HG03108 (cell line): ENCODE measurements around the gene C12orf76.
"Not testable (repeated sequence)": the region's sequence is repeated elsewhere in the genome, so short reads cannot be mapped to it uniquely, and the experiment has no call there.

Experiments used
- ATAC-seq: cut with Tn5 transposase; IDR thresholded peaks from one replicate; pipeline ENCODE4 v1.9.1; 2021; ENCODE audit warnings: moderate library complexity; ENCODE audit not compliant: unreplicated experiment

The C12orf76 gene

DNA sequence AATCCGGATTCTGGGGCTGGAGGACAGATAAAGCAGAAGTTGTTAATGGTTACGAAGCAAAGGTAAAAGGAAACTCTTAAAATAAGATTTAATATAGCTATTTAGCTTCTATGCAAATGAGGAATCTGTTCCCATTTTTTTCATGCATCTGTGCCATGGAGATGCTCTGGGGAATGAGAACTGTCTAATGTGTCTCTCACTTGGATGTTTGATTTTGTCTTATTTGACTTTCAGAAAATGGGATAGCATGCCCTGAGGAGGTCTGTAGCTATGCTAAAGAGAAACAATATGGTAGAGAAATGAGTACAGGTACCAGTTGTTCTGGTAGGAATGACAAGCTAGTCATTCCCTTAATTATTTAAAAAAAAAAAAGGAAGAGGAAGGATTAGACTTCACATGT lies 24.3 kb downstream of the C12orf76 start:
- ATAC-seq = no peak

DNA sequence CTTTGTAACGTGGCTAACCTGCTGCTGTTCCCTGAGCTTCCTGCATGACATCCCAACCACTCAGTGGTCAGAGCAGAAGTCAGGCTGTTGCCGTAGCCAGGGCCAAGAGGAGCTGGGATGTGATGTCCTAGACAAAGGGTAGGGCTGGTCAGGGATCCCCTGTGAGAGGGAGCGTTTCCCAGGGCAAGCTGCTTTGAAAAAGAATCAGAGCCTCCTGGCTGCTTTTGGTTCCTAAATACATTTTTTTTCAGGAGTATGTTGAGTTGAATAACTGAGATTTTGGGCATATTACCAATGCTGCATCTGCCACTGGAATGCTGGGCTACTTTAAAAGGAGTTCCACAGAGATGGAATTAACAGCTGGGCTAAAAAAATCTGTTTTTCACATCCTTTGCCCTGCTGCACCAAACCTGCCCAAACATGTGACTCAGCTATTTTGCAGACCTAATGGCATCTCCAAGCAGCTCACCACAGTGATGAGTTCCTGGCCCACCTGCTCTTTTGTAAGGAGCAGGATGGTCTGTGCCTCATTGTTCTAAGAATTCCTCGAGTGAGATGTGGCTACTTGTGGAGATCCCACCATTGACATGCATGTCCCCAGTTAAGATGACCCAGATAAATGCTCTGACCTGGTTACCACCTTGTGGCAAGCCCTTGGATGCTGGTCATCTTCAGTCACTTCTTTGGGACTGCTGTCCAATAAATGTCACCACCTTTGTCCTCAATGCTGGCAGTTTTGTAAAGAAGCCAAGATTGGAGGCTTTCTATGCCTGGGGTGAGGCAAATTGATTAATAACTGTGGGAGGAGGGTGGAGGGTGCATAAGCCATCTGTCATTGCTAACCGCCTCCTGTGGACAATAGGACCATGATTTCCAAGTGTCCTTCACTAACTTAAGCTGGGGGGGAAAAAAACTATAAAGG lies 25.0 kb downstream of the C12orf76 start:
- ATAC-seq = no peak

DNA sequence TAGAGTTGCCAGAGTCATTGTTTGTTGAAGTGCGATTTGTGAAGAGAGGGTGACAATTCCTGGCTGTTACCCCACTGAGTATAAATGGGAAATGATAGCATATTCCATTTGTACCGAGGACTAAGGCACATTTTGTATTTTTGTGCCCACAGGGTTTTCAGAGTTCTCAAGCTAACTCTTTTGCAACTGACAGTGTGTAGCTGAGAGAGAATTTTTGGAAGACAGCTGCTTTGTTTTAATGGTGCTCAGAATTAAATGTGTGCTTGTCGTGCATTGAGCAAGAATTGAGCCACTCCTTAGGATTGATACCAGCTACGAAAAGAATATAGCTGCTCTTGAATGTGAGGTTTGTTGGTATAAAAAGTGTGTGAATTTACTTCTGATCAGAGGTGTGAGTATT lies 27.4 kb downstream of the C12orf76 start:
- no peak for ATAC-seq

GRCh38 chr12:110015132-110015531 lies 33.2 kb downstream of the C12orf76 start:
- ATAC-seq = no peak

DNA sequence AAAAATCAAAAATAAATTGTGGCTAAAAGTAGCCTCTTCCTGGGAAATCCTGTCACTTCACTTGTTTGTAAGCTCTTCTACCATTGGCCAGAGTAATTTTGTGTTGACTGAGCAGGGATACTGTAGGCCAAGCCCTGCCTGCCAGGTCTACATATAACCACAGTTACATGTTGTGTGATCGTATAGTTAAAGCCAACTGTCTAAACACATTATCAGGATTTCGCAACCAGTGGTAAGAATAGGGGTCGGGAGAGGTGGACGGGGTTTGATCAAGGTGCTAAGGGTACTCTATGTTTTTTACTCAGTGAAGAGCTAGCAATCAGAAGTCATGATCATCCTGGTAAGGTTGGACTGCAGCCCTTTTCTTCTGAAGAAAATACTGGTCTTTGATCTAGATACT lies 35.7 kb downstream of the C12orf76 start:
- ATAC-seq = no peak

DNA sequence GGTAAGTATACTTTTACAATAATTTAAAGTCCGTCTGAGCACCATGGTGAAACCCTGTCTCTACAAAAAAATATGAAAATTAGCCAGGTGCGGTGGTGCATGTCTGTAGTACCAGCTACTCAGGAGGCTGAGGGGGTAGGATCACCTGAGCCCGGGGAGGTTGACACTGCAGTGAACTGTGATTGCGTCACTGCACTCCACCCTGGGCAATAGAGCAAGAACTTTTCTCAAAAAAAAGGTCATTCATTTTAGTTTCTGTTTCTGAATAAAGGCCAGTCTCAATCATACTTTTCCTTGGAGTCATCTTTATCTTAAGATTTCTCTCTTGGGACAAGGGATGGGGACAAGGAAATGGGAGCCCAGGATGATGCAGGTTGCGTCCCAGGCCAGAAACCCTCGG lies 36.2 kb downstream of the C12orf76 start:
- no peak for ATAC-seq

DNA sequence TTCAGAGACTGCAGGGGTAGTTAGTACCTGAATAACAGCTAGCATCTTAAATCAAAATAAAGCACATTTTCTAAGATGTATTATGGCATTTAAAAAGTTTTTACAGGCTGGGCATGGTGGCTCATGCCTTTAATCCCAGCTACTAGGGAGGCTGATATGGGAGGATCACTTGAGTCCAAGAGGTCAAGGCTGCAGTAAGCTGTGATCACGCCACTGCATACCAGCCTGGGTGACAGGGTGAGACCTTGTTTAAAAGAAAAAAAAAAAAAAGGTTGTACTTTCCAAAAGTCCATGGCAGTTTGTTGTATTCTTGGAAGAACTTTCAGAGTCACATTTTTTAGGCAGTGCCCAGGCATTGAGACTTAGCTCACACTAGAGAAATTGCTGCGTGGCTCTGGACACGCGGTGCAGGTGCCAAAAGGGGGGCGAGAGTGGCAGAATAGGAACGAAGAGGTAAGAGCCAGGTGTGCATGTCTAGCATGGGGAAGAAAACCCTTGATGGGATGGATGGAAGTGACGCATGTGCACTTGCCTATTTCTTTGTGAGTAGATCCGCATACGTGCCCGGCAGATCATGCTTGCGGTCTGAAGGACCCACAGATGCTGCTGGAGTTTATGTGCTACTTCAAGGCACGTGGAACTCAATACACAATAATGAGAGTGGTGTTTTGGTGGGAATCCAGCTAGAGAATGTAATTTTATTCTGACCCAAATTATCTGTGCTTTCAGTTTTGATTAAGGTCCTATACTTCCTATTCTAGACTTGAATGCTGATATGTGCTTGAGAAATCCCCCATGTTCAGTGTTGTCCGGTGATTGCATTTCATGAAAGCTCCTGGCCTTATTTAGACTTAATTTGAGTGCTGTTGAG lies 37.2 kb downstream of the C12orf76 start:
- ATAC-seq = peak; percentile 41

DNA sequence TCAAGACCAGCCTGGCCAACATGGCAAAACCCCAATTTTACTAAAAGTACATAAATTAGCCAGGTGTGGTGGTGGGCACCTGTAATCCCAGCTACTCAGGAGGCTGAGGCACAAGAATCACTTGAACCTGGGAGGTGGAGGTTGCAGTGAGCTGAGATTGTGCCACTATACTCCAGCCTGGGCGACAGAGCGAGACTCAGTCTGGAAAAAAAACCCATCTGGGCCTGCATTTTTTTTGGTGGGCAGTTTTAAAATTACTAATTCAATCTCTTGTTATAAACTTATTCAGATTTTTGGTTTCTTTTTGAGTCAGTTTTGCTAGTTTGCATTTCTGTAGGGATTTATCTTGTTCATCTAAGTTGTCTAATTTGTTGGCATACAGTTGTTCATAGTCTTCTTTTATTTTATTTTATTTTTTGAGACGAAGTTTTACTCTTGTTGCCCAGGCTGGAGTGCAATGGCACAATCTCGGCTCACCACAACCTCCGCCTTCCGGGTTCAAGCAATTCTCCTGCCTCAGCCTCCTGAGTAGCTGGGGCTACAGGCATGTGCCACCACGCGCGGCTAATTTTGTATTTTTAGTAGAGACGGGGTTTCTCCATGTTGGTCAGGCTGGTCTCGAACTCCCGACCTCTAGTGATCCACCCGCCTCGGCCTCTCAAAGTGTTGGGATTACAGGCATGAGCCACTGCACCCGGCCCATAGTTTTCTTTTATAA lies 39.5 kb downstream of the C12orf76 start:
- not testable (repeated sequence) for ATAC-seq

GRCh38 chr12:110007881-110008280 lies 40.4 kb downstream of the C12orf76 start:
- ATAC-seq = no peak

DNA sequence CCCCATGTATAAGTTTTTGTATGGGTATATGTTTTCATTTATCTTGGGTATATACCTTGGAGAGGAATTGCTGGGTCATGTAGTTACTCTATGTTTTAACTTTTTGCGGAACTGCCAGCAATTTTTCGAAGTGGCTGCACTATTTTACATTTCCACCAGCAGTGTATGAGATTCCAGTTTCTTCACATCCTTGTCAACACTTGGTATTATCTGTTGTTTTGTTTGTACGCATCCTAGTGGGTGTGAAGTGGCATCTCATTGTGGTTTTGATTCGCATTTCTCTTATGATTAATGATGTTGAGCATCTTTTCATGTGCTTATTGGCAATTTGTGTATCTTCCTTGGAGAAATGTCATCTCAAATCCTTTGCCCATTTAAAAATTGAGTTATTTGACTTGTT lies 42.2 kb downstream of the C12orf76 start:
- no peak for ATAC-seq

DNA sequence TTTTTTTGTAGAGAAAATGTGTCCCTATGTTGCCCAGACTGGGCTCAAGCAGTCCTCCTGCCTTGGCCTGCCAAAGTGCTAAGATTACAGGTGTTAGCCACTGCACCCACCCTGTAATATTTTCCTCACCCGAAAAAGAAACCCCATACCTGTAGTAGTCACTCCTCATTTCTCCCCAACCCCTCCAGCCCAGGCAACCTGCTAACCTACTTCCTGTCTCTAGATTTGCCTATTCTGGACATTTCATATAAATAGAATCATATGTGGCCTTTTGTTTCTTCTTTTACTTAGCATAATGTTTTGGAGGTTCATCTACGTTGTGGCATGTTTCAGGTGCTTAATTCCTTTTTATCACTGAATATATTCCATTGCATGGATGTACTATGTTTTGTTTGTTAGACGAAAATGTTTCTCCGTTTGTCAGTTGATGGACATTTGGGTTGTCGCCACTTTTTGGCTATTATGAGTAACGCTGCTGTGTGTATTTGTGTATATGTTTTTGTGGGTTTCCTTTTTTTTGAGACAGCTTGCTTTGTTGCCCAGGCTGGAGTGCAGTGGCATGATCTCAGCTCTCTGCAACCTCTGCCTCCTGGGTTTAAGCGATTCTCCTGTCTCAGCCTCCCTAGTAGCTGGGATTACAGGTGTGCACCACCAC lies 42.9 kb downstream of the C12orf76 start:
- peak; percentile 46 for ATAC-seq

- peak; percentile 54 for ATAC-seq
These were observed 43.7 kb downstream of the C12orf76 start for GRCh38 chr12:110004598-110004997.

DNA sequence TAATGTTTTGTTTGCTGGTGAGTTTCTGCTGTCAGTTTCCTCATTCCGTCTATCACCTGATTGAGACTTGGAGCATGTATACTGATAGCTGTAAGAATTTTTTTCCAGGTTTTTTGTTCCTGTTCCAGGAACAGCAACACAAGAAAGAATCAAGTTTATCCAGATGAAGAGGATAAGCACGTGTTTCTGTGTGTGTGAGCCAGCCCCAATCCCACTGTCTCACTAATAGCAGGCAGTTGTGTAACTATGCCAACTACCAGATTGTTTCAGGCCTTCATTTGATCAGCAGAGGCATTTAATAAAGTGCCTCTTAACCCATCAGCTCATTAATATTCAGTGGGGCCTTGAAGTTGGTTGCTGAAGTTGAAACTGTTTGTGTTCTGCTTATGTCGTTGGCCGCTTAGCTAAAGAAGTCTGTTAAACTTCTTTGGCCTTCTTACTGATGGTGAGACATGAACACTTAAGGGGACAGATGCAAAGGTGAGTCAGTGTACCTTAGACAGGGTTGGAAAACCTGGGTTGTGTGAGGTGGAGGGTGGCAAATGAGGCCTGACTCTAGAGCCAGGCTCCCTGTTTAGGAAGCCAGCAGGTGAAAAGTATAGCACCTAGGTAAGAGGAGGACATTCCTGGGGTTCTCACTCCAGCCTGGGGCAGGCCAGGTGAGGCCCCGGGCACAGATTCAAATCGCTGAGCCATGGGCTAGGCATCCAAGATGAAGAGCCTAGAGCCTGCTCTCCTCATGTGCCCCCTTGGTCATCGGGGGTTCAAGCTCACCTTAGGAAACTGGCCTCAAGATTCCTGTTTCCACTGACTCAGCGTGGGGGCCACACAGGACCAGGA lies 45.4 kb downstream of the C12orf76 start:
- no peak for ATAC-seq

DNA sequence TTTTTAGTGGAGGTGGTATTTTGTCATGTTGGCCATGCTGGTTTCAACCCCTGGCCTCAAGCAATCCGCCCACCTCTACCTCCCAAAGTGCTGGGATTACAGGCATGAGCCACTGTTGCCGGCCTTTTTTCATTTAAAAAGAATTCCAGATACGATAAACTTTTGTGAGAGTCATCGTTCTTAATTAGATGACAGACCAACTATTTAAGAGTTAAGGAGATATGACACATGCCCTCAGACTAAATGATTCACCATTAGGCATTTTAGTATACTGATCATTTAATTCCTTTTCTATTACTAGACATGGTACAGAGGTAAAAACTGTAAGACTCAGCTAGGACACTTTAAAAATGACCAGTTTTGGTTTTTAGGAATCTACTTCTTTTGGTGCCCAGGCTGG lies 46.7 kb downstream of the C12orf76 start:
- ATAC-seq = no peak

- ATAC-seq = no peak
These were observed 48.3 kb downstream of the C12orf76 start for GRCh38 chr12:109999983-110000505.

GRCh38 chr12:109999649-109999971 lies 48.7 kb downstream of the C12orf76 start:
- ATAC-seq = no peak

- peak; percentile 40 for ATAC-seq
These were observed 49.2 kb downstream of the C12orf76 start, which contains the start of gene ANKRD13A for GRCh38 chr12:109998904-109999648. Gene ANKRD13A, plus strand, starts transcription at chr12:109999430. Its CDS starts 259 bp downstream, at chr12:109999689.

- ATAC-seq = no peak
These were observed 50.0 kb downstream of the C12orf76 start for GRCh38 chr12:109998241-109998903.
